Parathyroid adenoma (tissue), 2 donors: ENCODE results near the gene ABLIM1.

ENCODE experiments used
- H2AFZ ChIP-seq: fragments of 300-600 bp; sonication (generic); one replicate; pipeline ENCODE4 v1.7.0; 2017; ENCODE audit warnings: antibody characterized with exemption, mild to moderate bottlenecking
- H3K27ac ChIP-seq: fragments of 300-600 bp; sonication (generic); one replicate; pipeline ENCODE4 v1.7.0; 2017
- H3K27me3 ChIP-seq: fragments of 300-600 bp; sonication (generic); one replicate; pipeline ENCODE4 v1.7.0; 2017; ENCODE audit warnings: low read length; ENCODE audit not compliant: control insufficient read depth, insufficient read depth
- H3K36me3 ChIP-seq: fragments of 300-600 bp; sonication (generic); one replicate; pipeline ENCODE4 v1.7.0; 2017; ENCODE audit warnings: low read length; ENCODE audit not compliant: control insufficient read depth, insufficient read depth
- H3K4me1 ChIP-seq: fragments of 300-600 bp; sonication (generic); one replicate; pipeline ENCODE4 v1.7.0; 2017; ENCODE audit warnings: control low read depth
- H3K4me2 ChIP-seq: fragments of 300-600 bp; sonication (generic); one replicate; pipeline ENCODE4 v1.7.0; 2017; ENCODE audit warnings: low read length
- H3K4me3 ChIP-seq: fragments of 300-600 bp; sonication (generic); one replicate; pipeline ENCODE4 v1.7.0; 2017; ENCODE audit warnings: low read depth, low read length
- H3K79me2 ChIP-seq: fragments of 300-600 bp; sonication (generic); one replicate; pipeline ENCODE4 v1.7.0; 2017; ENCODE audit warnings: control low read depth
- H3K9ac ChIP-seq: fragments of 300-600 bp; sonication (generic); one replicate; pipeline ENCODE4 v1.7.0; 2017; ENCODE audit warnings: mild to moderate bottlenecking
- H3K9me3 ChIP-seq: fragments of 300-600 bp; sonication (generic); one replicate; pipeline ENCODE4 v1.7.0; 2017; ENCODE audit warnings: low read length; ENCODE audit not compliant: control insufficient read depth
- CTCF ChIP-seq: fragments of 300-600 bp; sonication (generic); IDR thresholded peaks from one replicate; pipeline ENCODE4 v1.7.0; 2017; ENCODE audit warnings: antibody characterized with exemption, mild to moderate bottlenecking
- donor health status: primary hyperparathyroidism.

The ABLIM1 gene

DNA sequence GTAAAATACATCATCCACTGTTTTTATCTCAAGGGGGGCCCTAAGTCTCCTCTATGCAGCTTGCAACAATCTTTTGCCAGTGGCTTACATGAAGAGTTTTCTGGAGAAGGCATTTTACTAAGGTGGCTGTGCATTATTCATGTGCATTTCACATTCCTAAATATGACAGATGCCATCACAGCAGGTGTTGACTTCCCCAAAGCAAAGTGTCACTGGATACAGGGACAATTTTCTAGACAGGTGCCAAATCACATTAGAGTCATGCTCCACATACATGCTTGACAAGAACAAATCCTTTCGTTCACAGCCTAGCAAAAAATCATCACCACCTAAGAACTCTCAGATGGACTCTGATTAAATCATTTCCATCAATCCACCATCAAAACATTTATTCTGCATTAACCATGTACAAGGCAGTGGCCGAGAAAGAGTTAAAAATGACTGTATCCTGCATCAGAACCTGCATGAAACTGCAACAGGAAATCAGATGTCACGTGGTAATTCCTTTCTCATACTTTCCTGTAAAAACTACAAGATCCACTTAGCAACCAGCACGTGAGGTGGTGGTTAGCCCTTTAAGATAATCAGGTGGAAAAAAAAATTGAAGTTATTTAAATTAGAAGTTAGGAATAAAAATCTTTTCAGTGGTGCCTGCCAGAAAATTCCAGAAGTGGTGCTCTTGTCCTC is 165.6 kb downstream of the ABLIM1 start:
- Histone ChIP-seq H3K27ac (no peak overlapping the region), H3K4me1 (peaks cover 11% of the 10 kb centered on the region), H3K36me3 (no peaks in the 10 kb centered on the region), H3K9me3 (no peaks in the 10 kb centered on the region), H2AFZ (no peak overlapping the region), H3K4me3 (no peak overlapping the region), H3K4me2 (no peak overlapping the region), H3K27me3 (no peaks in the 10 kb centered on the region), H3K79me2 (peaks cover 8% of the 10 kb centered on the region), H3K9ac (no peak overlapping the region)
- no peak for TF ChIP-seq CTCF

DNA sequence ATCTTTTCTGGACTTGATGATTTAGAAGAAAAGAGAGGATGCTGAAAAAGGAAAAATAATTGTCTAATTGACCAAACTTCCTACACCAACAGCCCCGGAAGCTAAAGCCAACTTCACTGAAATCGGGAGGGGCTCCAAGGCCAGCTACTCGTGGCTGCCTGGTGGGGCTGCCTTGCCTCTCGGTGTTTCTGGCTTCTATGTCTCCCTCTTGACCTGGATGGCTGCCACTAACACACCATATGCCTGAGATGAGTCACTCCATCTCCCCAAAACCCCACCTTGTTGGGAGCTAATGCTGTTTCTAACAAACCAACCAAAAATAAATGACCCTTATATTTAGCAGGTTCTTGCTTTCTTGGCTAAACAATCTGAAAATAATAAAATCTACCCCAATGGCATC is 166.1 kb downstream of the ABLIM1 start:
- H3K27ac ChIP-seq = no peak overlapping the region
- H3K4me1 ChIP-seq = peaks cover 15% of the 10 kb centered on the region
- no peak overlapping the region for H3K4me3 ChIP-seq
- H2AFZ ChIP-seq = no peak overlapping the region
- H3K36me3 ChIP-seq = no peaks in the 10 kb centered on the region
- peaks cover 8% of the 10 kb centered on the region for H3K79me2 ChIP-seq
- TF ChIP-seq CTCF = no peak
- no peak overlapping the region for H3K4me2 ChIP-seq
- H3K9ac ChIP-seq = no peak overlapping the region
- H3K27me3 ChIP-seq = no peaks in the 10 kb centered on the region
- H3K9me3 ChIP-seq = no peaks in the 10 kb centered on the region

- Histone ChIP-seq H3K27ac (no peak overlapping the region), H3K9ac (no peak overlapping the region), H3K4me2 (no peak overlapping the region), H3K4me3 (no peak overlapping the region), H2AFZ (no peak overlapping the region), H3K9me3 (no peaks in the 10 kb centered on the region), H3K79me2 (peaks cover 8% of the 10 kb centered on the region), H3K36me3 (no peaks in the 10 kb centered on the region), H3K4me1 (peaks cover 18% of the 10 kb centered on the region), H3K27me3 (no peaks in the 10 kb centered on the region)
- TF ChIP-seq CTCF = no peak
Measured at GRCh38 chr10:114491419-114491818, 166.7 kb downstream of the ABLIM1 start.

DNA sequence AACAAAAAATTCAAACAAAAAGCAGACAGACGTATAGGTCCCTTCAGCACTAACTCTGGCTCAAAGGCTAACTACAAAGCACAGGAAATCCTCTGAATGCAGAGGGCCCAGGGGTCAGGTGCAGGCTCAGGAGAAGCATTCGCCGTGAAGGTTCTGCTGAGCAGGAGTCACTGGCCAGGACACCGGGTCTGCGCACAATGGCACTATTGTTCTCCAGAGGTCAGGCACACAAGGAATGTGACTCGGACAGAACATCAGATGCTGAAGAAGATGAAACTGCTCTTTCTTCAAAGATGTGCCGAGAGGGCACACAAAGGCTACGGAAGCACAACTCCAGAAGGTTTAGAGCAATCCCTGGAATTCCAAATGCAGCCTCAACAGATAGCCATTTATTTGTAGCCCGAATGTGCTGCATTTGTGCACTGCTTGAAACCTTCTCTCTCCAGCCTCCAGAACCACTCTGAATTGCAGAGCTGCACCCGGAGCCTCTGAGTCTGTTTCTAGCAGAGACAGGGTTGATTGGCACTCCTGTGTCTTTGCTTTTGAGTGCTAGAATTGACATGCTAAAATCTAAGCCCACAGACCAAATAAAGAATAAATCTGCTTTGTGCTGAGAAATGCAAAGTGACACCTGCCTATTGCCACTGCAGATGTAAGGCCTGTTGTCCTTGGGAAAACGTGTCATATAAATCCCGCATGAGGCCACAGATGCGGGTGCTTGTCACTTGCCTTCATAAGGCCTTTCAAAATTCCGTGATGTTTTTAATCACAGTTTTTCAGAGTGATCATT is 168.4 kb downstream of the ABLIM1 start:
- Histone ChIP-seq H3K4me2 (no peak overlapping the region), H3K27ac (no peak overlapping the region), H3K79me2 (peaks cover 3% of the 10 kb centered on the region), H3K9ac (no peak overlapping the region), H3K27me3 (no peaks in the 10 kb centered on the region), H3K36me3 (no peaks in the 10 kb centered on the region), H2AFZ (no peak overlapping the region), H3K4me3 (no peak overlapping the region), H3K4me1 (peaks cover 18% of the 10 kb centered on the region), H3K9me3 (no peaks in the 10 kb centered on the region)
- no peak for TF ChIP-seq CTCF
